ENCODE data around the gene ARHGEF6.

ARHGEF6 gene

GRCh38 chrX:136780763-136781162 lies at the start of gene ARHGEF6:
TSS of gene ARHGEF6 (minus strand) at chrX:136780932. CDS start at chrX:136780882, 50 bp downstream.
- peak within 1 kb of the TSS; percentile 94 for H3K4me3 ChIP-seq (ENCODE audit: low read depth, low read length)
- DNase-seq (ENCODE audit: low read depth), result peak; percentile 85

GRCh38 chrX:136829413-136829812 lies 48.7 kb upstream of the ARHGEF6 start:
- H3K4me3 ChIP-seq (ENCODE audit: low read depth, low read length), result no peak overlapping the region
- TF ChIP-seq MYC (IDR thresholded peaks at IDR 0.05; ENCODE audit: low read depth, low read length) (no peak), POLR2A (IDR thresholded peaks at IDR 0.05; ENCODE audit: extremely low read depth, insufficient read length) (no peak), MAX (IDR thresholded peaks at IDR 0.05; ENCODE audit: low read depth, low read length) (no peak), CTCF (IDR thresholded peaks at IDR 0.05; ENCODE audit: low read depth, low read length) (no peak)
- DNase-seq (ENCODE audit: low read depth), result no peak

More at GRCh38 chrX:136780763-136781162, at the start of gene ARHGEF6:
- TF ChIP-seq POLR2A (IDR thresholded peaks at IDR 0.05; ENCODE audit: extremely low read depth, insufficient read length) (peak; percentile 52), MAX (IDR thresholded peaks at IDR 0.05; ENCODE audit: low read depth, low read length) (no peak; the same call in 1 of the 2 replicates), CTCF (IDR thresholded peaks at IDR 0.05; ENCODE audit: low read depth, low read length) (no peak), MYC (IDR thresholded peaks at IDR 0.05; ENCODE audit: low read depth, low read length) (peak; percentile 35; the same call in 1 of the 2 replicates)

GRCh38 chrX:136828830-136829229 lies 48.1 kb upstream of the ARHGEF6 start:
- H3K4me3 ChIP-seq (ENCODE audit: low read depth, low read length), result no peak overlapping the region
- TF ChIP-seq MAX (IDR thresholded peaks at IDR 0.05; ENCODE audit: low read depth, low read length) (no peak), CTCF (IDR thresholded peaks at IDR 0.05; ENCODE audit: low read depth, low read length) (no peak), MYC (IDR thresholded peaks at IDR 0.05; ENCODE audit: low read depth, low read length) (no peak), POLR2A (IDR thresholded peaks at IDR 0.05; ENCODE audit: extremely low read depth, insufficient read length) (no peak)
- DNase-seq (ENCODE audit: low read depth), result peak; percentile 6

- no peak for DNase-seq (ENCODE audit: low read depth)
- no peak overlapping the region for H3K4me3 ChIP-seq (ENCODE audit: low read depth, low read length)
- no peak for TF ChIP-seq CTCF (IDR thresholded peaks at IDR 0.05; ENCODE audit: low read depth, low read length)
- no peak for TF ChIP-seq MYC (IDR thresholded peaks at IDR 0.05; ENCODE audit: low read depth, low read length)
- TF ChIP-seq POLR2A (IDR thresholded peaks at IDR 0.05; ENCODE audit: extremely low read depth, insufficient read length), result no peak
- no peak for TF ChIP-seq MAX (IDR thresholded peaks at IDR 0.05; ENCODE audit: low read depth, low read length)
Measured at GRCh38 chrX:136827026-136827425, 46.3 kb upstream of the ARHGEF6 start.

GRCh38 chrX:136825771-136826170 lies 45.0 kb upstream of the ARHGEF6 start:
- DNase-seq (ENCODE audit: low read depth), result no peak
- no peak overlapping the region for H3K4me3 ChIP-seq (ENCODE audit: low read depth, low read length)
- TF ChIP-seq POLR2A (IDR thresholded peaks at IDR 0.05; ENCODE audit: extremely low read depth, insufficient read length) (no peak), MAX (IDR thresholded peaks at IDR 0.05; ENCODE audit: low read depth, low read length) (no peak), CTCF (IDR thresholded peaks at IDR 0.05; ENCODE audit: low read depth, low read length) (no peak), MYC (IDR thresholded peaks at IDR 0.05; ENCODE audit: low read depth, low read length) (no peak)
